SK-N-SH treated with all-trans-retinoic acid at 6 μM for 48 hours (cell line): ENCODE results near the gene CDKL5.

ENCODE experiments used
- ATAC-seq: fragments of 200-7000 bp; cut with Tn5 transposase; 3 replicates; pipeline ENCODE4 v1.9.1; 2020; ENCODE audit warnings: mild to moderate bottlenecking, moderate library complexity
- ARNTL ChIP-seq: fragments of 450-650 bp; formaldehyde crosslinking; IDR thresholded peaks from 2 replicates; pipeline ENCODE4 v1.5.0; 2020; ENCODE audit warnings: low read depth, mild to moderate bottlenecking, moderate library complexity, borderline replicate concordance
- BACH2 ChIP-seq: fragments of 250-450 bp; sonication (Bioruptor Pico); IDR thresholded peaks from 2 replicates; pipeline ENCODE4 v1.9.0; 2021; ENCODE audit warnings: mild to moderate bottlenecking, borderline replicate concordance
- CREB5 ChIP-seq: fragments of 250-450 bp; sonication (Bioruptor Pico); IDR thresholded peaks from 2 replicates; pipeline ENCODE4 v1.5.1; 2020; ENCODE audit warnings: low read depth, mild to moderate bottlenecking, moderate library complexity
- CSRNP3 ChIP-seq: fragments of 250-450 bp; sonication (Bioruptor Pico); IDR thresholded peaks from 2 replicates; pipeline ENCODE4 v1.5.1; 2021; ENCODE audit warnings: mild to moderate bottlenecking, moderate library complexity
- ESRRG ChIP-seq: fragments of 250-450 bp; sonication (Bioruptor Pico); IDR thresholded peaks from 2 replicates; pipeline ENCODE4 v1.6.1; 2021; ENCODE audit warnings: mild to moderate bottlenecking
- GLIS3 ChIP-seq: fragments of 250-450 bp; sonication (Bioruptor Pico); IDR thresholded peaks from 2 replicates; pipeline ENCODE4 v1.5.0; 2020; ENCODE audit warnings: mild to moderate bottlenecking, moderate library complexity
- ISL1 ChIP-seq: fragments of 250-450 bp; sonication (Bioruptor Pico); IDR thresholded peaks from 2 replicates; pipeline ENCODE4 v2.1.2; 2022; ENCODE audit warnings: mild to moderate bottlenecking, moderate library complexity
- OSR1 ChIP-seq: fragments of 250-450 bp; sonication (Bioruptor Pico); IDR thresholded peaks from 2 replicates; pipeline ENCODE4 v1.8.0; 2022; ENCODE audit warnings: moderate library complexity, mild to moderate bottlenecking, inconsistent platforms
- PATZ1 ChIP-seq: fragments of 250-450 bp; sonication (Bioruptor Pico); IDR thresholded peaks from 2 replicates; pipeline ENCODE4 v1.8.0; 2020; ENCODE audit warnings: mild to moderate bottlenecking, moderate library complexity, borderline replicate concordance
- PPARA ChIP-seq: fragments of 250-450 bp; sonication (Bioruptor Pico); IDR thresholded peaks from 2 replicates; pipeline ENCODE4 v1.5.0; 2020; ENCODE audit warnings: mild to moderate bottlenecking, borderline replicate concordance
- RARB ChIP-seq: fragments of 250-450 bp; sonication (Bioruptor Pico); IDR thresholded peaks from 2 replicates; pipeline ENCODE4 v1.8.0; 2021; ENCODE audit warnings: mild to moderate bottlenecking, moderate library complexity
- SNAI2 ChIP-seq: fragments of 250-450 bp; sonication (Bioruptor Pico); IDR thresholded peaks from 2 replicates; pipeline ENCODE4 v1.5.0; 2020; ENCODE audit warnings: mild to moderate bottlenecking, moderate library complexity
- TCF4 ChIP-seq: fragments of 250-450 bp; sonication (Bioruptor Pico); IDR thresholded peaks from 2 replicates; pipeline ENCODE4 v1.8.0; 2021; ENCODE audit warnings: mild to moderate bottlenecking, moderate library complexity, borderline replicate concordance
- TOX ChIP-seq: fragments of 250-450 bp; sonication (Bioruptor Pico); IDR thresholded peaks from 2 replicates; pipeline ENCODE4 v1.8.0; 2021; ENCODE audit warnings: mild to moderate bottlenecking, moderate library complexity, borderline replicate concordance
- TSHZ2 ChIP-seq: fragments of 250-450 bp; sonication (Bioruptor Pico); IDR thresholded peaks from 2 replicates; pipeline ENCODE4 v1.5.0; 2020; ENCODE audit warnings: mild to moderate bottlenecking, moderate library complexity
- ZFP3 ChIP-seq: fragments of 250-450 bp; sonication (Bioruptor Pico); IDR thresholded peaks from 2 replicates; pipeline ENCODE4 v1.5.0; 2020; ENCODE audit warnings: mild to moderate bottlenecking, moderate library complexity
- ZFP30 ChIP-seq: fragments of 450-650 bp; formaldehyde crosslinking; IDR thresholded peaks from 2 replicates; pipeline ENCODE4 v1.5.0; 2022; ENCODE audit warnings: mild to moderate bottlenecking, moderate library complexity
- ZNF565 ChIP-seq: fragments of 450-650 bp; formaldehyde crosslinking; conservative IDR thresholded peaks from 2 replicates; pipeline ENCODE4 v1.5.0; 2020; ENCODE audit warnings: low read depth, mild to moderate bottlenecking, moderate library complexity
- ZNF70 ChIP-seq: fragments of 450-650 bp; formaldehyde crosslinking; IDR thresholded peaks from 2 replicates; pipeline ENCODE4 v1.5.0; 2020; ENCODE audit warnings: mild to moderate bottlenecking, moderate library complexity
- ZNF8 ChIP-seq: fragments of 450-650 bp; formaldehyde crosslinking; IDR thresholded peaks from 2 replicates; pipeline ENCODE4 v1.5.0; 2020; ENCODE audit warnings: mild to moderate bottlenecking, moderate library complexity

CDKL5 gene

GRCh38 chrX:18415386-18415785 is 10.0 kb upstream of the CDKL5 start:
- TF ChIP-seq PPARA (CRISPR knock-in tag) (no peak), CSRNP3 (CRISPR knock-in tag) (no peak), GLIS3 (no peak), TOX (CRISPR knock-in tag) (no peak), SNAI2 (CRISPR knock-in tag) (no peak), BACH2 (CRISPR knock-in tag) (no peak), ARNTL (CRISPR knock-in tag) (no peak), ESRRG (CRISPR knock-in tag) (no peak), TSHZ2 (CRISPR knock-in tag) (no peak), OSR1 (CRISPR knock-in tag) (no peak), ZFP30 (CRISPR knock-in tag) (no peak), ISL1 (no peak)
- no peak for ATAC-seq

GRCh38 chrX:18422325-18422724 is 3.1 kb upstream of the CDKL5 start:
- no peak; the same call in 2 of the 3 replicates for ATAC-seq
- no peak for TF ChIP-seq ZNF565 (CRISPR knock-in tag)
- TF ChIP-seq ZFP3 = no peak
- no peak for TF ChIP-seq ZNF8 (CRISPR knock-in tag)
- TF ChIP-seq ARNTL (CRISPR knock-in tag) = no peak
- TF ChIP-seq RARB (CRISPR knock-in tag) = no peak

GRCh38 chrX:18422886-18423285 is 2.5 kb upstream of the CDKL5 start:
- TF ChIP-seq ZNF565 (CRISPR knock-in tag) = no peak
- TF ChIP-seq PATZ1 (CRISPR knock-in tag) = no peak
- no peak for TF ChIP-seq ISL1
- no peak for TF ChIP-seq ZNF70 (CRISPR knock-in tag)
- TF ChIP-seq ZNF8 (CRISPR knock-in tag) = no peak
- no peak for TF ChIP-seq CREB5 (CRISPR knock-in tag)
- no peak for TF ChIP-seq PPARA (CRISPR knock-in tag)
- TF ChIP-seq TCF4 (CRISPR knock-in tag) = no peak
- TF ChIP-seq CSRNP3 (CRISPR knock-in tag) = no peak
- ATAC-seq = no peak
